ENCODE results near the gene CRACR2A.

The CRACR2A gene

DNA sequence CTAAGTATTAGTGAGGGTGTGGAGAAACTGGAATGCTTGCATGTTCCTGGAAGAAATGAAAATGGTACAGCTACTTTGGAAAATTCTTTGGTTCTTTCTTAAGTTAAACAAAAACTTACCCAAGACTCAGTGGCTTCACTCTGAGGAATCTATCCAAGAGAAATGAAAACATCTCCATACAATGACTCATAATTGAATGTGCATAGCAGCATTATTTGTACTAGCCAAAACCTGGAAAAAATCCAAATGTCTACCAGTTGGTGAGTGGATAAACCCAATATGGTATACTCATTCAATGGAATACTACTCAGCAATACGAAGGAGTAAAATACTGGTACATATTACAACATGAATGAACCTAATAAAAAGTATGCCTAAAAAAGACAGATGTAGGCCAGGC is 18.0 kb upstream of the CRACR2A start:
- TF ChIP-seq ZNF274 (IDR thresholded peaks at IDR 0.05; ENCODE audit: low read depth, low read length) = no peak
- H3K4me3 ChIP-seq (ENCODE audit: low read length) = no peak overlapping the region

DNA sequence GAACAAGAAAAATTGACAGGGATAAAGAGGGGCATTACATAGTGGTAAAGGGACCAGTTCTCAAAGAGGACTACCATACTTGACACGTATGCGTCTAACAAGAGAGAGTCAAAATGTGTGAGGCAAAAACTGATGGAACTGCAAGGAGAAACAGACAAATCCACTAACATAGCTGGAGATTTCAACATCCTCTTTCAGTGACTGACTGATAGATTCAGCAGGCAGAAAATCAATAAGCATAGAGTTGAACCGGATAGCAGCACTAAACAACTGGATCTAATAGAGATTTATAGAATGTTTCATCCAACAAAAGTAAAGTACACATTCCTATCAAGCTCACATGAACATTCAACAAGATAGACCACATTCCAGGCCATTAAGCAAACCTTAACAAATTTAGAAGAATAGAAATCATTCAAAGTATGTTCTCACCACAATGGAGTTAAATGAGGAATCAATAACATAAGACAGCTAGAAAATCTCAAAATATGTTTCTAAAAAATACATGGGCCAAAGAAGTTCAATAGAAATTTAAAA is 16.1 kb upstream of the CRACR2A start:
- TF ChIP-seq ZNF274 (IDR thresholded peaks at IDR 0.05; ENCODE audit: low read depth, low read length) = no peak

DNA sequence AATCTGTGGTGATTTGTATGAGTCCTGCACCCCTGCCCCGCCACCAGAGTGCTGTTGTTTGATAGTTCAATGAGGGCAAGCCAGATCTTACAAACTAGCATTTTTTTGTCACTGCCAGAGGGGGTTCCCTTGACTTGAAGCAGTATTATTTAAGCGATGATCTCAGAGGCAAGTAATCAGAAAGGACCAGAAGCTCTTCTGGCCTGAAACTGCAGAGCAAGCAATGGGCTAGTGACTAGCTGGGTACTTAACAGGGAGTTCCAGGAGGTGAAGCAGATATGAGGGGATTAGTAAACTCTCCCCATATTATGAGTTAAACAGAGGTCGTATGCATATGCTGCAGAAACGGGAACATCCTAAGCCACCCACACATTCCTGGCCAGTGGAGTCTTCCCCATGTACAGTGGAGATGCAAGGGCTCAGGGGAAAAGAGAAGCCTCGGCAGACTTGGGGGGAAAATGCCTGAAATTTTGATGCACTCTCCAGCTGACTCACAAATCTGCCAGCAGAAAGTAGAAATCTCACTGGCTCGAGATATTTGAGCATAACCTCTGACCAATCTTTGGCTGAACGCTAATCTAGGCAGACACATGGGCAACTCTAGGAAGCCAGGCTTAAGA is 8.3 kb upstream of the CRACR2A start:
- TF ChIP-seq ZNF274 (IDR thresholded peaks at IDR 0.05; ENCODE audit: low read depth, low read length) = no peak
- no peak overlapping the region for H3K4me3 ChIP-seq (ENCODE audit: low read length)

More for the DNA sequence above, 16.1 kb upstream of the CRACR2A start:
- H3K4me3 ChIP-seq (ENCODE audit: low read length) = no peak overlapping the region

DNA sequence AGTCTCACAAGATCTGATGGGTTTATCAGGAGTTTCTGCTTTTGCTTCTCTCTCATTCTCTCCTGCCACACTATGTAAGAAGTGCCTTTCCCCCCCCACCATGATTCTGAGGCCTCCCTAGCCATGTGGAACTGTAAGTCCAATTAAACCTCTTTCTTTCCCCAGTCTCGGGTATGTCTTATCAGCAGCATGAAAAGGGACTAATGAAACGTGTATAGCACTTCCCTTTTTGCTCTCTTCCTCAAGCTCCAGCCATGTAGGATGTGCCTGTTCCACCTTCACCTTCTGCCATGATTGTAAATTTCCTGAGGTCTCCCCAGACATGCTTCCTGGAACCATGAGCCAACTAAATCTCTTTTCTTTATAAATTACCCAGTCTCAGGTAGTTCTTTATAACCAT is 7.0 kb upstream of the CRACR2A start:
- no peak for TF ChIP-seq ZNF274 (IDR thresholded peaks at IDR 0.05; ENCODE audit: low read depth, low read length)
- H3K4me3 ChIP-seq (ENCODE audit: low read length) = no peak overlapping the region

DNA sequence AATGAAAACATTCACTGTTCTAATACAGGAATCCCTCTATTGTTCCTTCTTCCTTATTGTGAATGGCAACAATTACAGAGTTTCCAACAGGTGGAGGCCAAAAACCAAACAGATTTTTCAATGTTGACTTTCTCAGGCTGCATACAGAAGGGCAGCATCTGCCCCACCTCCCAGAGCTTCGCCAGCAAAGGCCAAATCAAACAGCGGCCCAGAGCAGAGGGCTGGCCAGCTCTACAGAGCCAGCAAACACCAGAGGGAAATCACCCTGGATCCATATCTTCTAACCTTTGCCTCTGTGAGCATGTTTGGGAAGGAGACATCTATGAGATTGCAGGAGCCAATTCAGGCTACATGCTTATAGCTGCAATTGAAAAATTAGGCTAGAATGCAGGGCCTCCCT is 4.4 kb upstream of the CRACR2A start:
- TF ChIP-seq ZNF274 (IDR thresholded peaks at IDR 0.05; ENCODE audit: low read depth, low read length) = no peak
- H3K4me3 ChIP-seq (ENCODE audit: low read length) = no peak overlapping the region

DNA sequence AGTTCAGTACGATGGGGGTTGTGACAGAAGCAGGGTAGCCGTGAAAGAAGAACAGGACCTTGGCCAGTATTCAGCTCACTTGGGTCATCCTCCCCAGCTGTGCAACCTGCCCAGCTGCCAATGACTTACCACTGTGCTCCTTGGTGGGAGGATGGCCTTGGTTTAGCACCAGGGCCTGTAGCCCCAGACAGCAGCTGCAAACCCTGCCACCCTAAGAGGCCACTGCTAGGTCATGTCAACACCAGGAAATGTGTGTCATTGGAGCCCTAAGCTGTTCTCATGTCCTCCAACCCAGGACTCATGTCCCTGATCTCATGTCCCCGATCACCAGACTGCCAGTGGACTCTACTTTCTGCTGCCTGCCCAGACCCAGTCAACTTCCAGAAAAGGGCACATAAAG is 3.0 kb upstream of the CRACR2A start:
- H3K4me3 ChIP-seq (ENCODE audit: low read length) = no peak overlapping the region
- TF ChIP-seq ZNF274 (IDR thresholded peaks at IDR 0.05; ENCODE audit: low read depth, low read length) = no peak

DNA sequence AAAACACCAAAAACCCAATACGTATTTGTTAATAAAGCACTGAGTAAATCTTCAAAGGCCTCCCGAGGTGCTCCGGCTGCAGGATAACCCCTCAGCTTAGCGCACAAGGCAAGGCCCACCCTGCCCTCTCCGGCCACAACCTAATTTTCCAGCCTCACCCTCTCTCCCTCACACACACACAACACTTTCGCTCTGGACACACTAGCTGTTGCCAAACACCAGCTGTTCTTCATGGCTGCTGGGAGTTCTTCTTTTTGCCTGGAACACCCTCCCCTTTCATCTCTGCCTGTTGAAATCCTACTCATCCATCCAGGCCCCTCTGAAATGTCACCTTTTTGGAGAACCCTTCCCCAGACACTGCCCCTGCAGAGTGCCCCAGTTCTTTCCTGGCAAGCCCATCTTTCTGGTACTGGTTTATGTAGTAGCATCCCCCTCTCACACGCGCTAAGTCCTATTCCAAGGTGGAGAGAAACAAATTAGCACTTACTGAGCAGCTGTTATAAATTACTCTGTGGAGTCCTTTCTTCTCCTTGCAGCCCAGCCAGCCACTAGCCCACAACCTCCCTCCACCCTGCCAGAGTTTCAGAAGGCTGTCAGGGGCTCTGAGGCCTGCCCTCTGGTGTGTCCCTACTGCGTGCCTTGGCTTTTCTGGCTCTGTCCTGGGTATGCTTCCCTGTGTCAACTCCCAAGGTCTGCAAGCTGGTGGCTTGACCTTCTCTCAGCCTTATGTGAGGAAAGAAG is 805 bp upstream of the CRACR2A start:
- peak overlapping the region; percentile 77; the same call in 1 of the 2 replicates for H3K4me3 ChIP-seq (ENCODE audit: low read length)
- TF ChIP-seq ZNF274 (IDR thresholded peaks at IDR 0.05; ENCODE audit: low read depth, low read length) = no peak

DNA sequence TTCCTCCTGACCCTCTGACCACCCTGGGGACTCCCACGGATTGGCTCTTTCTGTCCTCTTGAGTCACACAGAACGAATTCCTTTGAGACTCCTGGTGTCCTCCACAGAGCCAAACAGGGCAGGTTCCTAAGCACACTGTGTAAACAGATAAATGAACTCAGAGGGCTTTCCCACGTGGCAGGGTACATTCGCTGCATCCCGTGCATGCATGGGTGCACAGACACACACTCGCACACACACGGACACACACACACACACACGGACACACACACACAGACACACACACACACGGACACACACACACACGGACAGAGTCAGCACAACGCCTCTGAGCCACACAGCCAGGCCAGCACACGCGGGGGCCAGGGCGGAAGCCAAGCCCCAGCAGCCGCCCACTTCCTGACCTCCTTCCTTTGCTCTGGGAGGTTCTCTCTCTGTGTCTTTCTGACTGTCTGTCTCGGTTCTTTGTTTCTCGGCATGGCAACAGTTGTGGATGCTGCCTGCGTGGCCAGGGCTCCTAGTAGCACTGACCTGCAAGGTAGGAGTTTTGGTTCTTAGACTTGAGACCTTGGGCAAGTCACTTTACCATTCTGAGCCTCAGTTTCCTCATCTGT is 706 bp downstream of the CRACR2A start:
- no peak for TF ChIP-seq ZNF274 (IDR thresholded peaks at IDR 0.05; ENCODE audit: low read depth, low read length)
- H3K4me3 ChIP-seq (ENCODE audit: low read length) = peak overlapping the region; percentile 77; the same call in 1 of the 2 replicates

DNA sequence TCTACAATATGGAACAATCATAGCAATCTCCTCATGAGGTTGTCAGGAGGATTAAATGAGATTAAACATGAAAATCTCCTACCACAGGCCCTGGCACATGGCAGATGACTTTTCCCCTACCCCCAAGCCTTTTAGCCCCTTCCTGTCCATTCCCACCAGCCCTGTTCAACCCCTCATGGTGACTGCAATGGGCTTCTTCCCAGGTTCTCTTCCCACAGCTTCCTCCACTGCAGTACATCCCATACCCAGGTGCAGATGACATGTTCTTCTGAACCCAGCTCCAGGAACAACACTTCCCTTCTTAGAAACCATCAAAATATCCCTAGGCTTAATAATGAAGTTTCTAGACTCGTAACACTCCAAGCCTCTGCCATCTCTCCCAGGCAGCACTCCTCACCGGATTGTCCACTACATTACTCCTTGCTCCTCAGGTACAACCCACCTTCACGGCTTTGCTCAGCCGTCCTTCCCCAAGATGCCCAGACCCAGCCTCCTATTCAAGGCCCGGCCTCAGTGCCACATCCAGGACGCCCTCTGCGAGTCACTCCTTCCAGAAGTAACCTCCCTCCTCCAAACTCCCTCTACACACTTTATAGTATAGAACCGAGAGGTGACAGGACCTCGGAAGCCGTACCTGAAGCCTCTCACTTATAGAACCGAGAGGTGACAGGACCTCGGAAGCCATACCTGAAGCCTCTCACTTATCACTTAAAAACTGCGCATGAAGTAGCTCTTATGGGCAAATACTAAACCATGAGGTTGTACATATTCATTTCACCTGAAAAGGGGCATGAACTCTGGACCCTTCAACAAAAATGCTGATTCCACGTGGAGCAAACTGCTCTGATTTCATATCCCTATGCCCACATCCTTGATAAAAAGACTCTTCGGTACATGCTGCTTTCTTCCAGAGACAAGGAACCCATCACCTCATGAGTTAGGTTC is 1.5 kb downstream of the CRACR2A start:
- H3K4me3 ChIP-seq (ENCODE audit: low read length) = peak overlapping the region; percentile 77; the same call in 1 of the 2 replicates
- no peak for TF ChIP-seq ZNF274 (IDR thresholded peaks at IDR 0.05; ENCODE audit: low read depth, low read length)

DNA sequence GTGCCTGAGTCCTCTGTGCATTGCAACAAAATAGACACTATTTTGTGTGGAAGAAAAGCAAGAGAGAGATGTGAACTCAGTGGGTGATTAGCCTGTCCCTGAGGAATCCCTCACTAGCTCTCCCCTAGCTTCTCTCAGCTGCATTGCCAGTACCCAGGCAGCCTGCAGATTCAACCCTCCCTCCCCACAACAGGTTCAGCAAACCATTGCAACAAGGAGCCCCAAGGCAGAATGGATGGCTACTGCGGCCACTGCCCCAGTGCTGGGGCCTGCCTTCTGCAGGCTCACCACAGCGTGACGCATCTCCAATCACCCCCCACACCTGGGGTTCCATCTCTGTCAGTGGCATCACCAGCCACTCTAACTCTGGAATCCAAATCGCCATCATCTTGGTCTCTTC is 2.3 kb downstream of the CRACR2A start:
- TF ChIP-seq ZNF274 (IDR thresholded peaks at IDR 0.05; ENCODE audit: low read depth, low read length) = no peak
- H3K4me3 ChIP-seq (ENCODE audit: low read length) = no peak overlapping the region

DNA sequence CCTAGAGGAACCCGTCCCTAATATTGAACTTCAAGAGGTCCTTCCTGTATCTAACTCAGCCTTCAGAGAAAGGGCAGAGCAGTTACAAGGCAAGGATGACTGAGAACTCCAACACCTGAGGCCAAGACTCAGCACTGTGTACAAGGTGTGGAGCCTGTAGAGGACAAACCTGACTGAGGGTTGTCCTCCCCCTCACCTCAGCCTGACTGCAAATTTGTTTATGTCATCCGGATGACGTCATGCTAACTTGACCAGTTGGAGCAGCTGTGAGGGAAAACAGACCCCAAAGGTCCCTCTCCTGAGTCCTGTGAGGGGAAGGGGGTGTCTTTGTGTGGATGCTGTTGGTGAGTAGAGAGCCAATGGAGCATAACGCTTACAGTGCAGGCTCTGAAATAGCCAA is 4.3 kb downstream of the CRACR2A start:
- no peak overlapping the region for H3K4me3 ChIP-seq (ENCODE audit: low read length)
- TF ChIP-seq ZNF274 (IDR thresholded peaks at IDR 0.05; ENCODE audit: low read depth, low read length) = no peak

DNA sequence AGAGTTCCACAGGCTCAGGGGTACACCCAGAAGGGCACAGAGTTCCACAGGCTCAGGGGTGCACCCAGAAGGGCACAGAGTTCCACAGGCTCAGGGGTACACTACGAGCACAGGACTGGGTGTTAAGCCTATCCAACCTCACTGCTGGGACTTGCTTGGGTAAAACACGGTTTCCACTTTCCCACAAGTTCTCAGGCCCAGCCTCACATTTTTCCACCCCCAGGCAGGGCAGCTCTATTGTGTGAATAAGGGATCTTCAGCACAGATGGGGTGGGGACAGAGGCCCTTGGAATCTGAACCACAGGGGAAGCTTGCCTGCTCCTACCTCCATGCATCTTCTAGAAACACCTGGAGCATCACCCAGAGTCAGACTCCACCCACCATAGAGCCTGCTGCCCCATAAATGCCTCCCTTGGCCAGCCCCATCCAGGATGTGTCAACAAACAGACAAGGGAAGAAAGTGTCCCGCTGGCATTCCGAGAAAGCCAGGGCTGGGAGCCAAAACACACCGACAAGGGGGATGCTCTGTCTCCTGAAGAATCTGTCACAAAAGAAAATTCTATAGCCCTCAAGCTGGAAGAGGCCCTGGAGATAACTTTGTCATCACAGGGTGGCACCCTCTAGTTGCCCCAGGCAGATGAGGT is 4.8 kb downstream of the CRACR2A start:
- no peak for TF ChIP-seq ZNF274 (IDR thresholded peaks at IDR 0.05; ENCODE audit: low read depth, low read length)
- no peak overlapping the region for H3K4me3 ChIP-seq (ENCODE audit: low read length)

DNA sequence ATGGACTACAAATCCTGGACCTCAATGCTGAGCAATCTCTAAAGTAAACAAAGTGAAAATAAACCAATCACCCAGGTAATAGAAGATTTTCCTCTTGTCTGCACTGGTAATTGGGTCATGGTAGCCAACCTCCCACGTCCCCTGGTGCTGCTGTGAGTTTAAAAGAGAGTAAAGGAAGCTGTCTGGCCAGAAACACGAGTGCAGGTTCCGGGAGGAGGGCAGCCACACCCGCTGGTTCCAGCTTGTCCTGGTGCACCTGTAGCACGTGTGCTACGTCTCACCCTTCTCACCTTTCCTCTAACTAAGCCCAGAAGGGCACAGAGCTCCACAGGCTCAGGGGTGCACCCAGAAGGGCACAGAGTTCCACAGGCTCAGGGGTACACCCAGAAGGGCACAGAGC is 5.4 kb downstream of the CRACR2A start:
- H3K4me3 ChIP-seq (ENCODE audit: low read length) = no peak overlapping the region
- TF ChIP-seq ZNF274 (IDR thresholded peaks at IDR 0.05; ENCODE audit: low read depth, low read length) = no peak

Measured in GM08714 (cell line).